GM18858 (cell line): Measurements from ENCODE around the gene PNP.
"Not testable (repeated sequence)": the region's sequence is repeated elsewhere in the genome, so short reads cannot be mapped to it uniquely, and the experiment has no call there.

Experiments
- ATAC-seq: cut with Tn5 transposase; IDR thresholded peaks from one replicate; pipeline ENCODE4 v1.9.1; 2021; ENCODE audit not compliant: unreplicated experiment

The PNP gene

GRCh38 chr14:20489093-20489994 lies 20.1 kb downstream of the PNP start:
- peak; percentile 44 for ATAC-seq

GRCh38 chr14:20490563-20490962 lies 21.4 kb downstream of the PNP start:
- no peak for ATAC-seq

DNA sequence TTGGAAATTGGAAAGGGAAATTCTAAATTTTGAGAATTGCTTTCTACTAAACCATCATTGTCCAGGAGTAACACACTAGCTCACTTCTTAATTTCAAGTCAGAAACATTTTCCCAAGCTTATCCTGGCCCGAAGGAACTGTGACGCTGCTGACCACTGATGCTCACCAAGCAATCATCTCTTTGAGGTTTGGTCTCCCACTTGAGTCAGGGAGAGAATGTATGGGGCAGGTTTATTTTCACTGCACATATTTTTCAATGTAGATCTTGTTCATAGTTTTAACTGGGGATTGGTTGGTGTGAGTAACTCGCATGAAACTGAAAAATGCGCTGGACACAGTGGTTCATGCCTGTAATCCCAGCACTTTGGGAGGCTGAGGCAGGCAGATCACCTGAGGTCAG lies 23.3 kb downstream of the PNP start:
- no peak for ATAC-seq

GRCh38 chr14:20493634-20494033 lies 24.4 kb downstream of the PNP start:
- no peak for ATAC-seq

DNA sequence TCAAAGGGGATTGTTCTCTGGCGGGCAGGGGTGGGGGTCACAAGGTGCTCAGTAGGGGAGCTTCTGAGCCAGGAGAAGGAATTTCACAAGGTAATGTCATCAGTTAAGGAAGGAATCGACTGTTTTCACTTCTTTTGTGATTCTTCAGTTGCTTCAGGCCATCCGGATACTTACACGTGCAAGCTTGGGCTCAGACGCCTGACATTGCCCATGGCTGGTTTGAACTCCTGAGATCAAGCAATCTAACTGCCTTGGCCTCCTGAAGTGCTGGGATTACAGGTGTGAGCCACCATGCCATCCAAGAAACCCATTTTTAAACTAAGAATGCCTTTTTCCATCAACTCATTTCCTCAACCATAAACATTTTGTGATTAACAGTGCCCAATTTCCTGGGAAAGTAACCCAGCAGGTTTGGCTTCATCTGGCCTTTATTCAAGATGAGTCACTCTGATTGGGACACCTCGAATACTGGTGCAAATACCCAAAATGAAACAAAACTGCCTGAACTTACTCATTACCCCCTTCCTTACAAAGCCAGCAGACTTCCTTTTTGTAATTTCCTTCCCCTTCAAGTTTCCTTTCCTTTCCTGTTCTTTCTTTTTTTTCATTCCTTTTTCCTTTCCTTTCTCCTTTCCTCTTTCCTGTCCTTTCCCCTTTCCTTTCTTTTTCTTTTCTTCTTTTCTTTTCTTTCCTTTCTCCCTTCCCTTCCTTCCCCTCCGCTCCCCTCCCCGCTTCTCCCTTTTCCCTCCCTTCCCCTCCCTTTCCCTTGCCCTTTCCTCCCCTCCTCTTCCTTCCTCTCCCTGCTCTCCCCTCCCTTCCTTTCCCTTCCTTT lies 25.9 kb downstream of the PNP start:
- ATAC-seq = no peak

DNA sequence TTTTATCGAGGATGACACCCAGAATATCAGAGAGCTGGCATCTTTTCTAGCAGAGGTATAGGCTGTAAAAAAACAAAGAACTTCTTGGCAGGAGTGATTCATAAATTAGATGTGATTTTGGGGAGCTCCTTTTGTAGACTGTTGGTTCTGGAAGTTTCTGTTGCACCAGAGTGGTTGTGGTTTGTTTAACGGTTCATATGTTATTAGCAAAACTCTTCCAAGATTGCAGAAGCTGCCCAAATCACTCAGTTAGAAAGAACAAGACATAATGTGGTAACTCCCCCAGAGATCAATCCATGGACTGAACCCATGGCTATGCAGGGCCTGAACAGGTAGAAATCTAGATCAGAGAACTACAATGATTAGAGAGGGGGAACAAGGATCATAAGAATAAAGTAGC lies 29.4 kb downstream of the PNP start:
- no peak for ATAC-seq

- no peak for ATAC-seq
Measured at GRCh38 chr14:20499108-20499507, 29.9 kb downstream of the PNP start.

DNA sequence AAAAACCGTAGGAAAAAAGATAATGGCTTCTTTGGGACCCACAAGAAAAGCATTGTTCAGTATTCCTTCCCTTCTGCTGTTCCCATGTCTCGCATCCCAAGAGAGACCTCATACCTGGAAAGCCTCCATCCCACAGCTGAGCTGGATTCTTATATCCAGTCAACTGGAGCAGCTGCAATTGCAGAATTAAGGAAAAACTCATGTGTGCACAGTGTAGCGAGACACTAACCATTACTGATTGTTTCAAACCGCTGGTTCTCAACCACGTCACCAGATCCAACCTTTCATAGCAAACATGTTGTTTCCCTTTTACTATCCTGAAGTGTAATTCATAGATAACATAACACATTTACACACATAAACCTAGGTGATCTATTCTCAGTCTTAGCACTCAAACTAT lies 30.7 kb downstream of the PNP start:
- no peak for ATAC-seq

- no peak for ATAC-seq
Measured at GRCh38 chr14:20501346-20501745, 32.1 kb downstream of the PNP start.

GRCh38 chr14:20503898-20504297 lies 34.7 kb downstream of the PNP start:
- no peak for ATAC-seq

DNA sequence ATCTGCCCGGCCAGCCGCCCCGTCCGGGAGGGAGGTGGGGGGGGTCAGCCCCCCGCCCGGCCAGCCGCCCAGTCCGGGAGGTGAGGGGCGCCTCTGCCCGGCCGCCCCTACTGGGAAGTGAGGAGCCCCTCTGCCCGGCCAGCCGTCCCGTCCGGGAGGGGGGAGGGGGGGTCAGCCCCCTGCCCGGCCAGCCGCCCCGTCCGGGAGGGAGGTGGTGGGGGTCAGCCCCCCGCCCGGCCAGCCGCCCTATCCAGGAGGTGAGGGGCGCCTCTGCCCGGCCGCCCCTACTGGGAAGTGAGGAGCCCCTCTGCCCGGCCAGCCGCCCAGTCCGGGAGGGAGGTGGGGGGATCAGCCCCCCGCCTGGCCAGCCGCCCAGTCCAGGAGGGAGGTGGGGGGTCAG lies 37.1 kb downstream of the PNP start:
- not testable (repeated sequence) for ATAC-seq

- not testable (repeated sequence) for ATAC-seq
Measured at GRCh38 chr14:20506752-20507151, 37.5 kb downstream of the PNP start.

DNA sequence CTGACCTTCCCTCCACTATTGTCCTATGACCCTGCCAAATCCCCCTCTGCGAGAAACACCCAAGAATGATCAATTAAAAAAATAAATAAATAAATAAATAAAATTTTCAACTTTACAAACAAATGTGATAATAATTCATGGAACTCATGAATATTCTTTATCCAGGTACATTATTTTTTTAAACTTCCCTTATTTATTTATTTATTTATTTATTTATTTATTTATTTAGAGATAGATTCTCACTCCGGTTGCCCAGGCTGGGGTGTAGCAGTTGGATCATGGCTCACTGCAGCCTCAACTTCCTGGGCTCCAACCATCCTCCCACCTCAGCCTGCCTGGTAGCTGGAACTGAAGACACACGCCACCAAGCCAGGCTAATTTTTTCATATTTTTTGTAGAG lies 38.3 kb downstream of the PNP start:
- ATAC-seq = not testable (repeated sequence)

GRCh38 chr14:20508367-20508766 lies 39.2 kb downstream of the PNP start:
- ATAC-seq = no peak

DNA sequence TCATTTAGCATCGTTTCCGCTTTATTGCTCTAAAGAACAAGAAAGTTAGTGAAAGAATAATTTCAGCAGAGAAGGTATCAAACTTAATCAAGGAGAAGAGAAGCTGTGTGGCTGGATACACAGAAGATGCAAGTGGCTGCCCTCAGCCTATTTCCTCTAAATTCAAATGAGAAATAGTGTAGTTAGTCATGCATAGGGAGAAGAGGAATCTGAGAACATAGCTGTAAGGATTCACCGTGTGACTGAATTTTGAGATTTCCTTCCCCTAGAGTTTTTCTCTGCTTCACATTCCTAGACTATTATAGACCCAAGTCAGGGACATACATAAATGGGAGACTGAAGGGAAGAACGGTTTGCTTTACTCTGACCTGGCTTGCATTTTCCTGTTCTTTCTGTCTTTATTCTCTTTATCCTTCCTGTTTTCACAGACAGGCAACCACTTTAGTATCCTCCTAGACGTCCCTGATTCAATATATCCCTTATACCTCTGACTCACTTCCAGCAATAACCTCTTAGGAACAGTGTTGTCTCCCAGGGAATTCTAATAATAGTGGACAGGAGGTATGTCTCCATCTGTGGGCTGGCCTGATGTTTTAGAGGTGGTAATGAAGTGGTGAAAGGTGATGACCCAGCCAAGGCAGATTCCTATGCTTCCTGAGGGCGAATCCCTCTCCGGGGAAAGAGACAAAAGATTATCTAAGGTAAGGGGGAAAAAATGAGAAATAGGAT lies 43.1 kb downstream of the PNP start:
- ATAC-seq = no peak

- ATAC-seq = no peak
Measured at GRCh38 chr14:20515846-20516245, 46.6 kb downstream of the PNP start.

- ATAC-seq = no peak
Measured at GRCh38 chr14:20516921-20517320, 47.7 kb downstream of the PNP start.

DNA sequence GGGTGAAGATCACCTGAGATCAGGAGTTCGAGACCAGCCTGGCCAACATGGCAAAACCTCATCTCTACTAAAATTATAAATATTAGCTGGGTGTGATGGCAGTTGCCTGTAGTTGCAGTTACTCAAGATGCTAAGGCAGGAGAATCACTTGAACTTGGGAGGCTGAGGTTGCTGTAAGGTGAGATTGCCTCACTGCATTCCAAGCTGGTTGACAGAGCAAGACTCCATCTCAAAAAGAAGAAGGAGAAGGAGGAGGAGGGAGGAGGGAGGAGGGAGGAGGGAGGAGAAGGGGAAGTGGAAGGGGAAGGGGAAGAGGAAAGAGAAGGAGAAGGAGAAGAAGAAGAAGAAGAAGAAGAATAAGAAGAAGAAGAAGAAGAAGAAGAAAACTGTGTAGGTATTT lies 53.1 kb downstream of the PNP start:
- ATAC-seq = no peak

DNA sequence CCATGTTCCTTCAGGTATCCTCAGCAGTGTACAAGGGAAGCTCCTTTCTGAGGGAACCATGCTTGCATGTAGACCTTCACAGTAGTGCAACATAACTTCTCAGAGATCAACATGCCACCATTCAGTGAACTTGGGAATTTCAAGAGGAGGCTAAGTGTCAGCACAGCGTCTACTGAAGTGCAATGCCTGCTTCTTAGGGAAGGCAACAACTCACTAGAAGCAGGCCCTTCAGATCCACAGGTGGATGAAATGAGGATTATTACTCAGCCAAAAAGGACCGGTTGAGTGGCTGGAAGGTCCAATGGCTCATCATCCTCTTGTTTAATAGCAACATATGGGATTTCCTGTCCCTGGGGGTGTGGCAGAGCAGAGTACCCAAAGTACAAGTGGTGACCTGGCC lies 54.8 kb downstream of the PNP start:
- ATAC-seq = no peak
